Skeletal muscle satellite cell (primary cell): ENCODE results near the gene ROBO2.

Source experiments
- H3K27me3 ChIP-seq: 2 replicates; pipeline ENCODE4 v1.7.0; 2013; ENCODE audit warnings: low read length; ENCODE audit not compliant: control insufficient read depth, insufficient read depth
- H3K36me3 ChIP-seq: 2 replicates; pipeline ENCODE4 v1.7.0; 2013; ENCODE audit warnings: mild to moderate bottlenecking, control low read depth, low read length; ENCODE audit not compliant: insufficient read depth
- H3K4me1 ChIP-seq: 2 replicates; pipeline ENCODE4 v1.7.0; 2013; ENCODE audit warnings: low read length; ENCODE audit not compliant: control insufficient read depth, insufficient read depth
- H3K4me2 ChIP-seq: 2 replicates; pipeline ENCODE4 v1.7.0; 2013; ENCODE audit warnings: mild to moderate bottlenecking, low read length
- H3K4me3 ChIP-seq: 2 replicates; pipeline ENCODE4 v1.7.0; 2013; ENCODE audit warnings: low read length
- H3K9ac ChIP-seq: 2 replicates; pipeline ENCODE4 v1.7.0; 2013; ENCODE audit warnings: mild to moderate bottlenecking, low read depth, low read length, moderate library complexity
- H3K9me3 ChIP-seq: replicated peaks from 2 replicates; pipeline ENCODE4 v1.7.0; 2013; ENCODE audit warnings: mild to moderate bottlenecking, control low read depth, low read length

The ROBO2 gene

DNA sequence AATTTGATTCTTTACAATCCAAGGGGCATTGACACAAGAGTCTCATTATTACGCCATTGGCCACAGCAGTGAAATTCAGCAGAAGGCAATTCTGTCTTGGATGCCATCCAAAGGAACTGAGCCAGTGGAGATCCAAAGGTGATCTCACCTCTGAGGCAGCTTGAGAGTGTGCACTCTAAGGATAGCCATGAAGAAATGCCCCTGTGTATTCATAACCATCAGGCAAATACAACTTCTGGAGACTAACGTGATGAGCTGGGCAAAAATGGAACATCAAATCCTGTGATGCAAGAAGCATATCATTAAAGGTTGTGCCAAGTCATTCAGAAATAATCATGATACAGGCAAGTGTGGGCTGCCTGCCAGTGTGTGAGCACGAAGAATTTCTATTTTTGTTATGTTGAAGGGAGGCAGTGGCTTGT is 41.4 kb downstream of the ROBO2 start:
- Histone ChIP-seq H3K4me3 (no peak overlapping the region), H3K9me3 (no peaks in the 10 kb centered on the region), H3K4me2 (no peak overlapping the region), H3K9ac (no peak overlapping the region), H3K36me3 (no peaks in the 10 kb centered on the region), H3K27me3 (no peaks in the 10 kb centered on the region), H3K4me1 (no peaks in the 10 kb centered on the region)

DNA sequence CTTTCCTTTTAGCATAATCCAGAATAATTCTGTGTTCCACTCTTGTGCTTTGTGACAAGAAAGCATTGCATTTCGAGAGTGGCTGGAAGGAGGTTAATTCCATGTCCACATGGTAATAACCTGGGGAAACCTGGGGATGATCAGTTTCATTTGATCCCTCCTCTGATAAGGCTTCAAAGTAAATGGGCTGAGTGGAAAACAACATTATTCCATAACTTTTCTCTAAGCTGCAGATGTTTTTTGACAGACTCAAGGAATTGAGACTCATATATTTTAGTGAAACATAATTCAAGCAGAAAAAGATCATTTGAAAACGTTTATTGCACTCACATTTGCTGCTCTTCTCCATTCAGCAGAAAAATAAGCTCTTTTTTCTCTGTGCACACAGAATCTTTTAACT is 44.6 kb downstream of the ROBO2 start:
- Histone ChIP-seq H3K36me3 (no peaks in the 10 kb centered on the region), H3K4me2 (no peak overlapping the region), H3K4me1 (no peaks in the 10 kb centered on the region), H3K27me3 (no peaks in the 10 kb centered on the region), H3K4me3 (no peak overlapping the region), H3K9ac (no peak overlapping the region), H3K9me3 (no peaks in the 10 kb centered on the region)

DNA sequence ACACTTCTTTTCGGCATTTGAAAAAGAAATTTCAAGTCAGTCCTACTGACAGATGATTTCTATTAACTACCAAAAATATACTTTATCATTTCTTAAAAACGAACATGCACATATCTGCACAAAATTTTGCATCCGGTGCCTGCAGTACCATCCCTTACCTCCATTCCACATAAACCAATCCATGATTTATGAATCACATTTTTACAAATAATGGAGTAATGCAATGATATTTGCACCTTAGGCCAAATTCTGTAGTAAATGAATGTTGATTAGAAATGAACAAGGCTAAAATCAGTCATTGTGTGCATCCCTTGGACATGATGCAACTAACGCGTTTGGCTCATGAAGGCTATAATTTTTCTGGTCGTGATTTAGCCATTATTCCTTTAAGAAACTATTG is 46.5 kb downstream of the ROBO2 start:
- no peaks in the 10 kb centered on the region for H3K9me3 ChIP-seq
- H3K36me3 ChIP-seq, result no peaks in the 10 kb centered on the region
- H3K4me3 ChIP-seq, result no peak overlapping the region
- no peaks in the 10 kb centered on the region for H3K27me3 ChIP-seq
- no peak overlapping the region for H3K9ac ChIP-seq
- no peaks in the 10 kb centered on the region for H3K4me1 ChIP-seq
- H3K4me2 ChIP-seq, result no peak overlapping the region

DNA sequence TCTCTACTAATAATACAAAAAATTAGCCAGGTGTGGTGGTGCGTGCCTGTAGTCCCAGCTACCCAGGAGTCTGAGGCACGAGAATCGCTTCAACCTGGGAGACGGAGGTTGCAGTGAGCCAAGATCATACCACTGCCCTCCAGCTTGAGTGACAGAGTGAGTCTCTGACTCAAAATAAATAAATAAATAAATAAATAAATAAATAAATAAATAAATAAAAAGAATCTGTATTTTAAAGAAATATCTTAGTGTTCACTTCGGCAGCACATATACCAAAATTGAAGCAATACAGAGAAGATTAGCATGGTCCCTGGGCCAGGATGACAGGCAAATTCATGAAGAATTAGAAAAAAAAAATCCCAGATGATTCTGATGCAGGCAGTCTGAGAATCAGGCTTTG is 51.9 kb downstream of the ROBO2 start:
- H3K4me1 ChIP-seq, result no peaks in the 10 kb centered on the region
- H3K36me3 ChIP-seq, result no peaks in the 10 kb centered on the region
- no peaks in the 10 kb centered on the region for H3K9me3 ChIP-seq
- no peak overlapping the region for H3K4me3 ChIP-seq
- no peak overlapping the region for H3K4me2 ChIP-seq
- no peak overlapping the region for H3K9ac ChIP-seq
- H3K27me3 ChIP-seq, result no peaks in the 10 kb centered on the region

DNA sequence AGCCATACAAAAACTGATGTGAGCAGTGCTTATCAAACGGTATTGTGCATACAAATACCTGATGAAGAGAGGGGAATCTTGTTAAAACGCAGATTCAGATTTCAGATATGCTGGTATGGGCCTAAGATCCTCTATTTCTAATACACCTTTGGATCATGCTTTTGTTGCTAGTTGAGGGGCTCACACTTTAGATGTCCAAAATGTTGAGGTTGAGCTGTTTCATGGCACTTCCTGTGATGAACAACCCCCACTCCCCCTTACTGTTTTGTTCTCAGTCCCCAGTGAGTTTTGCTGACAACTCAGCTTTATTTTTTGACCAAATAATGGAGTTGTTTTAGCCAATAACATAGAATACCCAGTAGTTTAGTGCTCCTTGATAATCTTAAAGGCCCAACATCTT is 53.2 kb downstream of the ROBO2 start:
- H3K27me3 ChIP-seq, result no peaks in the 10 kb centered on the region
- H3K4me3 ChIP-seq, result no peak overlapping the region
- no peaks in the 10 kb centered on the region for H3K9me3 ChIP-seq
- no peaks in the 10 kb centered on the region for H3K4me1 ChIP-seq
- H3K4me2 ChIP-seq, result no peak overlapping the region
- no peak overlapping the region for H3K9ac ChIP-seq
- H3K36me3 ChIP-seq, result no peaks in the 10 kb centered on the region

DNA sequence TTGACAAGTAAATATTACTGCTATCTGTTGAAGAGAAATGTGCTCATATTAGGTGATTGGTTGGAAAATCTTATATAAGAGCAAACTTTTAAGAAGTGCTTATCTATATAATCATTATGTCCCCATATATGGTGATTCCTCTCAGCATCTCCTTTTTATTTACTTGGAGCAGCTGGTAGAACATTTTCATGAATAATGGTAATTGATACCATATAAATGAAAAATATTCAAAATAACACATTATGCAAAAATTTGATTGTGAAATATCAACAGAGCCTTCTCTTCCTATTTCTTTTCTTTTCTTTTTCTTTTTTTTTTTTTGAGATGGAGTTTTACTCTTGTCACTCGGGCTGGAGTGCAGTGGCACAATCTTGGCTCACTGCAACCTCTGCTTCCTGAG is 56.2 kb downstream of the ROBO2 start:
- H3K9me3 ChIP-seq, result no peaks in the 10 kb centered on the region
- H3K4me2 ChIP-seq, result no peak overlapping the region
- no peak overlapping the region for H3K4me3 ChIP-seq
- H3K4me1 ChIP-seq, result no peaks in the 10 kb centered on the region
- H3K36me3 ChIP-seq, result no peaks in the 10 kb centered on the region
- H3K27me3 ChIP-seq, result no peaks in the 10 kb centered on the region
- no peak overlapping the region for H3K9ac ChIP-seq

DNA sequence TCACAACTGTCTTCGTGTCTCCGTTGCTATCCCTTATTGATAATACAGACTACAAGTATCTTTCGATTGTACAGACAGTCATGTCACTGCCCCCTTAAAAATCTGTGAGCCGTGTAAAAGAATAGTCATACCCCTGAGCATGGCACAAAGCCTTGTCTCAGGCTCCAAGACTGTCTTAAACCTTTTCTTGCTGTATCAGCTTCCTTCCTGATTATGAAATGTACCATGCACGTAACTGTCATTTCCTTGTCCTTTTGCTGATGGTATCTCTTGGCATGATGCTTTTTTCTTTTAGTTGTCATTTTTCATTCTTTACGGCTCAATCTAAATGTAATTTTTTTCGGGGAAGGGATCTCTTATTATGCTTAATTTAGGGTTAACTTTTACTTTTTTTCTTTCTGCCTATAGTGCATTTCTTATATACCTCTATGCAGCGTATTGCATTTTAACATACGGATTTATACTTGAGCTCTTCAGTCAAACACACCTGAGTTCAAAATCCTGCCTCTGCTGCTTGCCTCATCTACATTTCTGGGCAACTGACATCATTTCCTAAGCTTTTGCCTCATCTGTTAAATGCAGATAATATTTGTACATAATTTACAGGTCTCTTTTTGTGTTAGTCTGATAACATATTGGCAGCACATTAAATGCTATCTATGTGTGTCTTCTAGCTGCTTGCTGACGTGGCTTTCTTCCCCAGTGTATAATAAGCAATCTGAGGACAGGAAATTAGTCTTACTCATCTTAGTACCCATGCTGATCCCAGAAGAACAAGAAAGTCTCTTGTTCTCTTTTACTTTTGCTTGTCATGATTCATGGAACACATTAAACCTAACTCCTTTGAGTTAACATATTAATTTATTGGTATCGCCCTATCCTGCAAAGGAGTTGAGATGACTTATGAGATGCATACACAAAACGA is 57.3 kb downstream of the ROBO2 start:
- Histone ChIP-seq H3K4me2 (no peak overlapping the region), H3K9ac (no peak overlapping the region), H3K27me3 (no peaks in the 10 kb centered on the region), H3K9me3 (no peaks in the 10 kb centered on the region), H3K4me1 (no peaks in the 10 kb centered on the region), H3K36me3 (no peaks in the 10 kb centered on the region), H3K4me3 (no peak overlapping the region)

DNA sequence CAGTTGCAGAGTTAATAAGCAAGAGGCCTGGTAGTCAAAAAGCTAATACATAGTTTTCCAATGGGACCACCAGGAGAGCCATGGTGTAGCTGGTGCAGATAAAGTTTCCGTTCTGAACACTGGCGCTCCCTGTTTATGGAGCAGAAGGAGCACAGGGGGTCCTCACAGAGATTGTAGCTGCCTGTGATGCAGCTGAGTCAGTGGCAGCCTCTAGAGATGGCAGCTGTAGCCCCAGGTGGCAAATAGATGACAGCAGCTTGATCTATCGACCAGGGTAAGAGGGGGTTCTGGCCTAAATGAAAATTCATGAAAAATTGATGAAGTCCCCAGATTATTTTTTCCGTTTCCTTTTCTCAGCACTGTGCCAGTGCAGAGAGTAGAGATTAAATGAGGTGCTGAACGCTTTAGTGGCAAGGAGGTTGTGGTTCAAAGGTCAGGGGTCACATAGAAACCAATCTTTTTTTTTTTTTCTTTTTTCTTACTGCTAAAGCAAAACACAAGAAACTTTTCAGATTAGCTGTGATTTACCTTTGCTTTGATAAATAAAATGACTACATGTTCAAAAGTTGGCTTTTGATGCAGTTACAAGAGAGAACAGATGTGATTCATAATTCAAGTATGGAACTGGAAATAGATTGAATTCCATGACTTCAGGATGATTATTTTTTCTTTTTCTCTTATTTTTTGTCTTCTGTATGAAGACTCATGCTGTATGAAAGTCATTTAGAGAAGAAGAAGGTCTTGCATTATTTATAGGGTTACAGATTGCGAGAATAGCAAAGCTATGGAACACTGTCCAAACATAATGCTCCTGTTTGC is 63.3 kb downstream of the ROBO2 start:
- H3K36me3 ChIP-seq, result no peaks in the 10 kb centered on the region
- H3K4me3 ChIP-seq, result no peak overlapping the region
- no peaks in the 10 kb centered on the region for H3K27me3 ChIP-seq
- H3K9me3 ChIP-seq, result no peaks in the 10 kb centered on the region
- H3K9ac ChIP-seq, result no peak overlapping the region
- H3K4me1 ChIP-seq, result peaks cover 13% of the 10 kb centered on the region
- H3K4me2 ChIP-seq, result no peak overlapping the region

DNA sequence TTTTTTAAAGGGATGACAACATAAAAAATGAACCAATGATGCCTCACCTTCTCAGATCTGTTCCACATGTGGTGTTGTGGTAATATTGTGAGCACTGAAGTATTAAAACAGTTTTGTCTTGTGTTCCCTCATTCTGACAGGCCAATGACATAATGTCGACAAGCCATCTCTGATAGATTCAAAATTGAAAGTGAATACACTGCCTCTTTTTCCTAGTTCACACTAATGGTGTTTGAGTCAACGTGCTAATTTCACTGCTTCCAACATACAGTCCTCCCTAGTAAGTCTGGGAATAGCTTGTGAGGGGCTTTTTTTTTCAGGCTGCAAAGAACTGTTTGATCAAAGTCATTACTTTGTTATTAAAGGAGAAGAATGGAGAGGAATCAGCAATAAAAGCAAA is 82.8 kb downstream of the ROBO2 start:
- no peak overlapping the region for H3K4me3 ChIP-seq
- H3K9me3 ChIP-seq, result no peaks in the 10 kb centered on the region
- no peaks in the 10 kb centered on the region for H3K27me3 ChIP-seq
- no peak overlapping the region for H3K9ac ChIP-seq
- H3K4me2 ChIP-seq, result no peak overlapping the region
- no peaks in the 10 kb centered on the region for H3K4me1 ChIP-seq
- H3K36me3 ChIP-seq, result no peaks in the 10 kb centered on the region

DNA sequence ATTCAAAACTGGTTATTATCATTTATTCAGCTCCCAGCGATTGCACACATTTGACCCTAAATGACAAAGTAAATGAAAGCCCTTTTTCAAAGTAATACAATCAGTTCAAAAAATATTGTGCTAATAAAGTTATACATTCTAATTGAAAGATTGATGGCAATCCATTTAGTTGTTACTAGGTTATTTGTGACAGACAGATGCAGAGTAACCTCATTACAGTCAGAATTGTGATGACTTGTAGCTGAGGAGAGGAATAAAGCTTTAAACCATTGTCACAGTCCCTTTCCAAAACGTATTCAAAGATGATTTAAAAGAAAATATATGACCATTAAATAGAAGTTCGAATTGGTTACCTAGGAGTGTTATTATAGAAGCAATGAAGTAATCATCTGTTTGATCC is 86.1 kb downstream of the ROBO2 start:
- H3K9ac ChIP-seq, result no peak overlapping the region
- H3K9me3 ChIP-seq, result no peaks in the 10 kb centered on the region
- no peaks in the 10 kb centered on the region for H3K36me3 ChIP-seq
- no peaks in the 10 kb centered on the region for H3K4me1 ChIP-seq
- H3K27me3 ChIP-seq, result no peaks in the 10 kb centered on the region
- no peak overlapping the region for H3K4me2 ChIP-seq
- H3K4me3 ChIP-seq, result no peak overlapping the region

DNA sequence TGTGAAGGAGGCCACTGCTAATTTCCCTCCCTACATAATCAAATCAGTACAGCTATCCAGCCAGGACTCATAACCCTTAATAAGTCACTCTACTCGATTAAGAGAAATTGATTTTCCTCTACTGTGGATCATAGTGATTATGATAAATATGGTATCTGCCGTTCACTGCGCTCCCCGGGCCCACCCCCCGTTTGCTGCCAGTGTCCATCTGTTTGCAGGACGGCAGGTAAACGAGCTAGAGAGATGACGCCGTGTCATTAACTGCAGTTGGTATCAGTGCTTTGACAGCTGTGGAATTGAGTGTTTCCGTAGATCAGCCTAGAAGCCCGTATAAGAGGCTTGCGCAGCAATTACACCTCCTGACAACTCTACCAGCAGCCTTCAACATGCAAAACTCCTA is 94.9 kb downstream of the ROBO2 start:
- H3K4me2 ChIP-seq, result no peak overlapping the region
- H3K4me1 ChIP-seq, result no peaks in the 10 kb centered on the region
- H3K9ac ChIP-seq, result no peak overlapping the region

More for the DNA sequence above, 94.9 kb downstream of the ROBO2 start:
- Histone ChIP-seq H3K9me3 (no peaks in the 10 kb centered on the region), H3K27me3 (no peaks in the 10 kb centered on the region), H3K36me3 (no peaks in the 10 kb centered on the region), H3K4me3 (no peak overlapping the region)
